OCI-LY7 (cell line): ENCODE results near the gene THAP8.

Experiments
- CTCF ChIP-seq: fragments of 200-600 bp; sonication (generic); conservative IDR thresholded peaks from 2 replicates; pipeline ENCODE4 v1.5.1; 2014; ENCODE audit warnings: mild to moderate bottlenecking, antibody characterized with exemption, low read length, moderate library complexity, mixed read lengths
- EZH2phosphoT487 ChIP-seq: fragments of 200-600 bp; sonication (generic); IDR thresholded peaks from 2 replicates; pipeline ENCODE4 v1.6.1; 2018; ENCODE audit warnings: low read depth, borderline replicate concordance, mild to moderate bottlenecking, mixed run types, antibody characterized with exemption, low read length, moderate library complexity, mixed read lengths

GRCh38 chr19:36061367-36061766, 7.3 kb upstream of the THAP8 start:
- no peak for TF ChIP-seq CTCF
- no peak for TF ChIP-seq EZH2phosphoT487
